Loucy (cell line): Measurements from ENCODE around the gene DBNDD1.
A peak's percentile ranks its signal among the peaks of the same experiment; 100 is the strongest.

ENCODE experiments used
- H2AFZ ChIP-seq: fragments of 200-600 bp; sonication (generic); 2 replicates; pipeline ENCODE4 v1.6.0; 2016; ENCODE audit warnings: antibody characterized with exemption, mild to moderate bottlenecking, low read length, moderate library complexity
- H3F3A ChIP-seq: fragments of 200-600 bp; 2 replicates; pipeline ENCODE4 v1.6.0; 2016; ENCODE audit warnings: antibody characterized with exemption, low read depth, mild to moderate bottlenecking
- H3K27me3 ChIP-seq: fragments of 200-600 bp; sonication (generic); 2 replicates; pipeline ENCODE4 v1.6.1; 2014; ENCODE audit warnings: low read length, mild to moderate bottlenecking; ENCODE audit not compliant: insufficient read depth, poor library complexity, severe bottlenecking
- H3K36me3 ChIP-seq: fragments of 200-600 bp; sonication (generic); 2 replicates; pipeline ENCODE4 v1.6.1; 2016; ENCODE audit warnings: low read length; ENCODE audit not compliant: insufficient read depth
- H3K4me1 ChIP-seq: fragments of 200-600 bp; sonication (generic); 2 replicates; pipeline ENCODE4 v1.5.1; 2014; ENCODE audit warnings: low read length, mild to moderate bottlenecking; ENCODE audit not compliant: insufficient read depth, poor library complexity, severe bottlenecking
- H3K4me2 ChIP-seq: fragments of 200-600 bp; sonication (generic); 2 replicates; pipeline ENCODE4 v1.6.0; 2014; ENCODE audit warnings: antibody characterized with exemption, low read length, low read depth, mild to moderate bottlenecking; ENCODE audit not compliant: poor library complexity, severe bottlenecking
- H3K4me3 ChIP-seq: fragments of 200-600 bp; sonication (generic); 2 replicates; pipeline ENCODE4 v1.5.1; 2014; ENCODE audit warnings: low read length, mild to moderate bottlenecking, mixed read lengths; ENCODE audit not compliant: poor library complexity, severe bottlenecking
- H3K79me2 ChIP-seq: fragments of 200-600 bp; sonication (generic); 2 replicates; pipeline ENCODE4 v1.6.1; 2014; ENCODE audit warnings: low read length; ENCODE audit not compliant: insufficient read depth
- H3K9ac ChIP-seq: fragments of 200-600 bp; sonication (generic); 2 replicates; pipeline ENCODE4 v1.6.0; 2014; ENCODE audit warnings: mild to moderate bottlenecking, low read depth, low read length, moderate library complexity; ENCODE audit not compliant: poor library complexity, severe bottlenecking
- H3K9me2 ChIP-seq: fragments of 200-600 bp; sonication (generic); replicated peaks from 2 replicates; pipeline ENCODE4 v1.6.1; 2016; ENCODE audit warnings: low read depth, low read length, mixed read lengths
- H3K9me3 ChIP-seq: fragments of 200-600 bp; sonication (generic); 2 replicates; pipeline ENCODE4 v1.6.1; 2014; ENCODE audit warnings: mild to moderate bottlenecking, antibody characterized with exemption, low read length, low read depth; ENCODE audit not compliant: insufficient read depth
- H4K20me1 ChIP-seq: fragments of 200-600 bp; sonication (generic); 2 replicates; pipeline ENCODE4 v1.6.0; 2014; ENCODE audit warnings: antibody characterized with exemption, low read length, mild to moderate bottlenecking; ENCODE audit not compliant: insufficient read depth, poor library complexity, severe bottlenecking
- EZH2phosphoT487 ChIP-seq: fragments of 200-600 bp; IDR thresholded peaks from 2 replicates; pipeline ENCODE4 v1.6.1; 2018; ENCODE audit warnings: antibody characterized with exemption, mild to moderate bottlenecking, moderate library complexity, borderline replicate concordance
- TF ChIP-seq, protein P1 (sequence below): fragments of 200-600 bp; sonication (generic); conservative IDR thresholded peaks from 2 replicates; pipeline ENCODE4 v1.5.1; 2014; ENCODE audit warnings: mild to moderate bottlenecking, antibody characterized with exemption, low read length

The DBNDD1 gene

DNA sequence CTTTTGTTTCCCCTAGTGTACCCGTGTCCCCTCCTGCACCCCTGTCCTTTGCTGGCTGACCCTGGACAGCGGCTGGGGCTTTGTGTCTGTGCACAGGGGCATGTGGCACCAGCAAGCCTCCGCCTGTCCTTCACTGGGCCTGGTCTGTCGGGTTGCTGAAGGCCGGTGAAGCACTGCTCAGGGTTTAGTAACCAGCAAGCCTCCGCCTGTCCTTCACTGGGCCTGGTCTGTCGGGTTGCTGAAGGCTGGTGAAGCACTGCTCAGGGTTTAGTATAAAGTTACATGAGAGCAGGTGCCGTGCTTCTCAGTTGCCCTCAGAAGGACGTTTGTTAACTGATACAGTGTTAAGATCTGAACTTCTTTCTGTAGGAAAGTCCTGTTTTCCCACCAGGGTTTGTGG, 36.9 kb downstream of the DBNDD1 start:
- Histone ChIP-seq H3K79me2 (no peaks in the 10 kb centered on the region), H3K4me3 (no peak overlapping the region), H3K4me2 (no peak overlapping the region), H3F3A (no peaks in the 10 kb centered on the region), H2AFZ (no peak overlapping the region), H4K20me1 (no peaks in the 10 kb centered on the region), H3K36me3 (peaks cover 11% of the 10 kb centered on the region; the same call in 1 of the 2 replicates), H3K4me1 (no peaks in the 10 kb centered on the region), H3K9ac (no peak overlapping the region), H3K27me3 (no peaks in the 10 kb centered on the region), H3K9me2 (no peaks in the 10 kb centered on the region), H3K9me3 (no peaks in the 10 kb centered on the region)
- TF ChIP-seq, protein P1, sequence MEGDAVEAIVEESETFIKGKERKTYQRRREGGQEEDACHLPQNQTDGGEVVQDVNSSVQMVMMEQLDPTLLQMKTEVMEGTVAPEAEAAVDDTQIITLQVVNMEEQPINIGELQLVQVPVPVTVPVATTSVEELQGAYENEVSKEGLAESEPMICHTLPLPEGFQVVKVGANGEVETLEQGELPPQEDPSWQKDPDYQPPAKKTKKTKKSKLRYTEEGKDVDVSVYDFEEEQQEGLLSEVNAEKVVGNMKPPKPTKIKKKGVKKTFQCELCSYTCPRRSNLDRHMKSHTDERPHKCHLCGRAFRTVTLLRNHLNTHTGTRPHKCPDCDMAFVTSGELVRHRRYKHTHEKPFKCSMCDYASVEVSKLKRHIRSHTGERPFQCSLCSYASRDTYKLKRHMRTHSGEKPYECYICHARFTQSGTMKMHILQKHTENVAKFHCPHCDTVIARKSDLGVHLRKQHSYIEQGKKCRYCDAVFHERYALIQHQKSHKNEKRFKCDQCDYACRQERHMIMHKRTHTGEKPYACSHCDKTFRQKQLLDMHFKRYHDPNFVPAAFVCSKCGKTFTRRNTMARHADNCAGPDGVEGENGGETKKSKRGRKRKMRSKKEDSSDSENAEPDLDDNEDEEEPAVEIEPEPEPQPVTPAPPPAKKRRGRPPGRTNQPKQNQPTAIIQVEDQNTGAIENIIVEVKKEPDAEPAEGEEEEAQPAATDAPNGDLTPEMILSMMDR, result no peak
- TF ChIP-seq EZH2phosphoT487, result no peak

DNA sequence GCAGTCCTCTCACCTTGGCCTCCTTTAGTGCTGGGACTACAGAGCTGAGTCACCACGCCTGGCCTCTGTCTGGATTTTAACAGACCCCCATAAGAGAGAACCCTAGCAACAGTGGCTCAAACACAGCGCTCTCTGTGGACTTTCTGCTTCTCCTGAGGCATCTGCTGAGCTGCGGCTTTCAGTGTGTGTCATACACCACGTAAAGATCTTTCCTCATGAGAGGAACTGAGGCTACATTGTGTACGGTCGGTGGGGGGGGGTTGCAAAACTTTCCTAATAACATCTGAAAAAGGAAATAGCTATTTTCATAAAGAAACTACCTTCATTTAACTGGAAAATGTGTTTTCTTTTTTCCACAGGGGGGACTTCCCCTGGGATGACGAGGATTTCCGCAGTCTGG, 37.8 kb downstream of the DBNDD1 start:
- Histone ChIP-seq H3K9ac (no peak overlapping the region), H3F3A (no peaks in the 10 kb centered on the region), H3K4me1 (no peaks in the 10 kb centered on the region), H3K36me3 (peaks cover 11% of the 10 kb centered on the region; the same call in 1 of the 2 replicates), H2AFZ (no peak overlapping the region), H3K9me2 (no peaks in the 10 kb centered on the region), H3K27me3 (no peaks in the 10 kb centered on the region), H3K9me3 (no peaks in the 10 kb centered on the region), H3K4me3 (no peak overlapping the region), H3K79me2 (no peaks in the 10 kb centered on the region), H4K20me1 (no peaks in the 10 kb centered on the region), H3K4me2 (no peak overlapping the region)
- TF ChIP-seq, protein P1, result no peak
- no peak for TF ChIP-seq EZH2phosphoT487

DNA sequence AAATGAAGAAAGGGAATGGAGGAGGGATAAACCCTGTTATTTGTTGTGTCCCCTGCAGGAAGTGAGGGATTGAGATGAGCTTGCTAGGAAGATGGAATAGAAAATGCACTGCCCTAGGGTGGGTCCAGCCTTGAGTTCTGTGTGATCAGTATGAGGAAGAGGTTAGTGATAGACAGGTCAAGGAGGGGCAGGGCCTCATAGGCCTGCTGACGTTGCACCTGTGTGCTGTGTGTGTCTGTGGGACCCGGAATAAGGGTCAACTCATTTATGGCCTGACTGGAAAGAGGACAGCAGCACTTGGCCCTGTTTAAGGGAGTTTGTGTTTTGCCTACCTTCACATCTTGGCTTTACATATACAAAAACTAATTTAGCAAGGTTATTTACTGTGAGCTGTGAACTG, 44.4 kb downstream of the DBNDD1 start:
- TF ChIP-seq, protein P1, result no peak
- no peak for TF ChIP-seq EZH2phosphoT487
- no peak overlapping the region for H3K4me3 ChIP-seq
- peaks cover 5% of the 10 kb centered on the region; the same call in 1 of the 2 replicates for H3K36me3 ChIP-seq
- H3K9me2 ChIP-seq, result no peaks in the 10 kb centered on the region
- H3F3A ChIP-seq, result no peaks in the 10 kb centered on the region
- no peaks in the 10 kb centered on the region for H3K9me3 ChIP-seq
- no peak overlapping the region for H3K9ac ChIP-seq
- peaks cover 19% of the 10 kb centered on the region for H3K4me1 ChIP-seq
- H3K79me2 ChIP-seq, result peaks cover 42% of the 10 kb centered on the region
- H2AFZ ChIP-seq, result no peak overlapping the region
- H4K20me1 ChIP-seq, result peaks cover 6% of the 10 kb centered on the region
- no peaks in the 10 kb centered on the region for H3K27me3 ChIP-seq
- H3K4me2 ChIP-seq, result peak overlapping the region; percentile 24
